Retinal pigment epithelial cell (primary cell): ENCODE measurements around the gene C6orf120.

Experiments used
- DNase-seq: peaks from one replicate; pipeline ENCODE4 v3.0.0-alpha.2; 2010; ENCODE audit warnings: low read depth
- H3K4me3 ChIP-seq: 2 replicates; pipeline ENCODE4 v1.5.1; 2011; ENCODE audit warnings: mild to moderate bottlenecking, low read length, control low read depth, moderate library complexity
- TF ChIP-seq, protein P1 (sequence below): conservative IDR thresholded peaks from 2 replicates; pipeline ENCODE4 v1.5.1; 2011; ENCODE audit warnings: low read depth, low read length, control low read depth, inconsistent platforms

Gene C6orf120

DNA sequence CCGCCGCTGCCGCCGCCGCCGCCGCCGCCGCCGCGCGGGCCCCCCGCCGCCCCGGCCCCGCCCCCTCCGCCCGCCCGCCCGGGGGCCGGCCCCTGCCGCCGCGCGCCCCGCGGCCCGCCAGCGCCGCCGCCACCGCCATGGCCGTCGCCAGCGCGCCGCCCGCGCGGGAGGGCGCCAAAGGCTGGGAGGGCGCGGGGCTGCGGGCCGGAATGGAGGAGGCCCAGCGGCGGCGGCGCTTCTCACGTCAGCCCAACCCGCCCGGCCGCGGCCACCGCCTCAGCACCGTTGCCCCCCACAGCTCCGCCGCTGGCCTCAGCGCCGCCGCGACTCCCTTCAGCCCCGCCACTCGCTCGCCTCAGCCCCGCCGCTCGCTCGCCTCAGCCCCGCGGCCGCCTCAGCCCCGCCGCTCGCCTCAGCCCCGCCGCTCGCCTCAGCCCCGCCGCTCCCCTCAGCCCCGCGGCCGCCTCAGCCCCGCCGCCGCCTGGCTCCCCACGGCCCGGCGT is 22.1 kb downstream of the C6orf120 start:
- TF ChIP-seq, protein P1, sequence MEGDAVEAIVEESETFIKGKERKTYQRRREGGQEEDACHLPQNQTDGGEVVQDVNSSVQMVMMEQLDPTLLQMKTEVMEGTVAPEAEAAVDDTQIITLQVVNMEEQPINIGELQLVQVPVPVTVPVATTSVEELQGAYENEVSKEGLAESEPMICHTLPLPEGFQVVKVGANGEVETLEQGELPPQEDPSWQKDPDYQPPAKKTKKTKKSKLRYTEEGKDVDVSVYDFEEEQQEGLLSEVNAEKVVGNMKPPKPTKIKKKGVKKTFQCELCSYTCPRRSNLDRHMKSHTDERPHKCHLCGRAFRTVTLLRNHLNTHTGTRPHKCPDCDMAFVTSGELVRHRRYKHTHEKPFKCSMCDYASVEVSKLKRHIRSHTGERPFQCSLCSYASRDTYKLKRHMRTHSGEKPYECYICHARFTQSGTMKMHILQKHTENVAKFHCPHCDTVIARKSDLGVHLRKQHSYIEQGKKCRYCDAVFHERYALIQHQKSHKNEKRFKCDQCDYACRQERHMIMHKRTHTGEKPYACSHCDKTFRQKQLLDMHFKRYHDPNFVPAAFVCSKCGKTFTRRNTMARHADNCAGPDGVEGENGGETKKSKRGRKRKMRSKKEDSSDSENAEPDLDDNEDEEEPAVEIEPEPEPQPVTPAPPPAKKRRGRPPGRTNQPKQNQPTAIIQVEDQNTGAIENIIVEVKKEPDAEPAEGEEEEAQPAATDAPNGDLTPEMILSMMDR = no peak
- peak overlapping the region; percentile 27 for H3K4me3 ChIP-seq
- no peak for DNase-seq

DNA sequence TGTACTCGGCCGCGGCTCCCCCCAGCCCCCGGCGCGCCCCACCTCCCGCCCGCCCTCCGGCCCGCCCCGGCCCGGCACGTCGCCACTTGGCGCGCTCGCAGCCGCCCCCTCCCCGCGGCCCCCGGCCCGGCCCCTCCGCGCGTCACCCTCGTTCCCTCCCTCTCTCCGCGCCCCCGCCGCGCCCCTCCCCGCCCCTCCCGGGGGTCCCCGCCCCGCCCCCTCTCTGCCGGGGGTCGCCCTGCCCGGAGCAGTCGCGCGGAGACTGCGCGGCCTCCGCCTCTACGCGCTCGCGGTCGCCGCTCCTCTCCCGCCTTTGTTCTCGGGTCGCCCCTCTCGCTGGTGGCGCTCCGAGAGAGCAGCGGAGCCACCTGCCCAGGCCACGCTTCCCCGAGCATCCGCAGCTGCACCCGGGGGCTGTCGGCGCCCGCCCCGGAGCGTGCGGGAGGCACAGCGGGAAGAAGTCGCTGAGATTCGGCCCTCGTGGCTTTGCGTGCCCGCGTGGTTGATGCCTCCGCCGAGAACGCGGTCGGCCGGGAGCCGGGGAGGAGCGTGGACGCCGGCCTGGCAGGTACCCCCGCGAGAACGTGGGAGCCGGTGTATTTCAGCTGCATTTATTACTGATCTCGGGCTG is 22.7 kb downstream of the C6orf120 start, which contains the start of gene PHF10:
TSS of gene PHF10 (minus strand) at position 7 of the 631 bp plus-strand sequence. CDS start 569 bp downstream, outside the sequence.
- DNase-seq = no peak
- peak within 1 kb of the TSS; percentile 81 for H3K4me3 ChIP-seq
- TF ChIP-seq, protein P1 = no peak

DNA sequence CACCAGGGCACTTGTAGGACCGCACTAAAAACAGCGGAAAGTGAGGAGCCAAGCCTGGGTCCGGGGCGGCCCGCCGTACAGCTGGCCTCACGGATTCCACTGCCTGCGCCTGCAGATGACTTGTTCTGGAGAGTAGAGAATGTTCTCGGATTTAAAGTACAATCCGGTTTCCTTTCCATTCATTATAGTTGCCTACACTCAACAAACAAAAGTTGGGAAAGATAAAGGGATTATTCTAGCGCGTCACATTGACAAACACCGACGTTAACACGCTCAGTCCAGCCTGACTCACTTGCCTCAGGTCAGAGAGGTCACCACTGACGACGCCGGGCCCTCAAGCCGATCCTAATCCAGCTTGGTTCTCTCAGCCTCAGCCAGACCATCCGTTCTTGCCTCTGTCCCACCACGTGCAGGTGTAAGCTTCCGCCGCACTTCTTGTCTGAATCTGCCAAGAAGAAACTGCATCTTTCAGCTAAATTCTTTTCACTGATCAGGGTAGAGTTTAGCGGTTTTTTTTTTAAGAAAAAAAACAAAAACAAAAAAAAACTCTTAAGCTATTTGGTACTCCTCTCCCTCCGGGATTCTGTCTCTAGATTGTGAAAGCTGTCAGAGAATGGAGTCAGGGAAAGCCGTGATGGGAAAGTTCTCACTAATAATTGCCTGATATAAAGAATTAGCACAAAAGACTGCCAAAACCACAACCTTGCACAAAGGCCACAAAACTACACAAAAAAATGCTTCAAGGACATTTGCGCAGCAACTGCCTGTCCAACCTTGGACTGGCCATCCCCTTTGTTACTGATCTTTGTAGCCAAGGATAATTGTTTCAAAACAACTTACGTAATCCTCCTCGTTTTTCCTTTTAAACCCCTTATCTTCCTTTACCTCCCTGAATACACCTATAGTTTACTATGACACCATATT is 23.5 kb downstream of the C6orf120 start:
- TF ChIP-seq, protein P1 = no peak
- H3K4me3 ChIP-seq = peak overlapping the region; percentile 60
- DNase-seq = peak; percentile 94

GRCh38 chr6:169726049-169726400 is 24.1 kb downstream of the C6orf120 start:
- no peak for DNase-seq
- no peak overlapping the region for H3K4me3 ChIP-seq
- TF ChIP-seq, protein P1 = no peak

DNA sequence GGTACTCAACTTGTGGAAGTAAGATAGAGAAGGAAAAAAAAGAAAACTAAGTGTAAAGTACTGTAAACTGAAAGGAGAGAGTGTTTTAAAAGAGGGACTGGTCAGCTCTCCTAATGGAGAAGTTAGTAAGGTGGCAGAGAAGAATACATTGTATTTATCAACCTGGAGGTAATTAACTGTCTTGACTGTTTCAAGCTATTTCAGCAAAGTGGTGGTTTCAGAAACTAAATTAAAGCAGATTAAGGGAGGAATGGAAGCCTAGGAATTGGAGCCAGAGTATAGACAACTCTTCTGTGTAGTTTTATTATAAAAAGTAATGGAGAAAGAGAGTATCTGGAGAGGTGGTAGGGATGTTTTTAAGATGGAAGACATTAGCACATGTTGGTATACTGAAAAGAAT is 25.0 kb downstream of the C6orf120 start:
- TF ChIP-seq, protein P1 = no peak

GRCh38 chr6:169729961-169730360 is 28.0 kb downstream of the C6orf120 start:
- no peak overlapping the region for H3K4me3 ChIP-seq
- TF ChIP-seq, protein P1 = no peak
- DNase-seq = no peak

More for the DNA sequence above, 25.0 kb downstream of the C6orf120 start:
- no peak overlapping the region for H3K4me3 ChIP-seq
- DNase-seq = no peak
